Right lobe of liver (tissue), 4 donors: ENCODE measurements around the gene VTN.

Source experiments
- CTCF ChIP-seq, 4 donors: fragments of 200-600 bp in 3 of 4; fragments of 450-650 bp in 1 of 4; IDR thresholded peaks; one replicate each; pipeline versions ENCODE4 v1.5.1 to v1.8.0; 2016 to 2022; ENCODE audit warnings: antibody characterized with exemption in 4 of 4, mild to moderate bottlenecking in 2 of 4
- POLR2A ChIP-seq: fragments of 450-650 bp; IDR thresholded peaks from one replicate; pipeline ENCODE4 v1.6.1; 2017; ENCODE audit warnings: antibody characterized with exemption, mild to moderate bottlenecking
- donor health status: DM: no; HTN: no; CAD: no.
- donor health status: DM: no; HTN: no; CAD: no.
- donor health status: DM: no; HTN: yes; CAD: no.

GRCh38 chr17:28371245-28372202 lies 1.4 kb upstream of the VTN start, which contains the start of gene SARM1:
- TF ChIP-seq CTCF (IDR thresholded peaks at IDR 0.05) (no peak), POLR2A (no peak)
